GM12864 (cell line): ENCODE data around the gene SORBS1.

Source experiments
- DNase-seq: peaks from one replicate; pipeline ENCODE4 v3.0.0-alpha.2; 2011; ENCODE audit warnings: low read depth
- H3K4me3 ChIP-seq: 2 replicates; pipeline ENCODE4 v1.5.1; 2011; ENCODE audit warnings: mild to moderate bottlenecking, low read depth, low read length, control low read depth
- CTCF ChIP-seq: IDR thresholded peaks from 2 replicates; pipeline ENCODE4 v1.5.1; 2011; ENCODE audit warnings: low read depth, mild to moderate bottlenecking, moderate library complexity, low read length, control low read depth, inconsistent platforms; ENCODE audit errors: missing control alignments

SORBS1 gene

GRCh38 chr10:95413588-95413987 lies 147.6 kb downstream of the SORBS1 start:
- no peak for TF ChIP-seq CTCF
- H3K4me3 ChIP-seq, result no peak overlapping the region
- DNase-seq, result no peak

- no peak overlapping the region for H3K4me3 ChIP-seq
- no peak for TF ChIP-seq CTCF
- DNase-seq, result no peak
These were observed 149.5 kb downstream of the SORBS1 start for GRCh38 chr10:95411635-95412034.

DNA sequence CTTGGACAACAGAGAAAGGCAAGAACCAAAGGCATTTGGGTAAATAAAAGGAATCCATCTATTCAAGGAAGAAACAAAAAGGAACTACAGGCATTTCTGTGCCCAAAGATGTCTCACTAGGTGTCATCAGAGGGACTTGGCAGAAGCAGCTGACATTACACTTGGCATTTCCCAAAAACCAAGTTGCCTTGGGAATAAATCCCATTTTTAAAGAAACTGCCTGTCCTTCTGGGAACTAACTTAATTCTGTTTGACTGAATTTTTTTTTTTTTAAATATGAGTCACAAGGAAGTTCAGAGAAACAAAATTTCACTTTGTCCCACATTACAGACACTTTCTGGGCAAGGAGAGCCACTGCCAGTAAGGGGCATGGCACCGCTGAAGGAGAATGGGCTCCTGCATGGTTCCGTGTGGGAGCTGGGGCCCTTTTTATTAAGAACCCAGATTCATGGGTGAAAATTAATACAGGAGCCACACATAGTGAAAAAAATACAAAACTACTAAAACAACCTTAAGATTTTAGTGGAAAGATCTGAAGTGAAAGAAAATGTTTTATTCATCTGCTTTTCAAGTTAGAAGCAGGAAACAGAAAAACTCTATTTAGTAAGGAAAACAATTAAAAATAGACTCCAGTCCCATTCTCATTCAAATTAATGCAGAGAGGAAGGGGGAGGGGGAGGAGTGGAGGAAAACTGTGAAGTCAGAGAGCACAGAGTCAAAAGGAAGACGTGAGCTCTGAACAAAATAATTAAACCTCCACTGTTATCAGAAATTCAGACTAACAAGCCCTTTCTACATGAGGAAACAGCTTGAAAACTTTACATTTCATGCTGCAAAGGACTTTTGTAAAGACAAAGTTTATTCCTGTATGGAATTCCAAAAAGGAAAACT lies 151.9 kb downstream of the SORBS1 start:
- no peak for DNase-seq
- no peak overlapping the region for H3K4me3 ChIP-seq
- no peak for TF ChIP-seq CTCF

- H3K4me3 ChIP-seq, result no peak overlapping the region
- TF ChIP-seq CTCF, result no peak
- DNase-seq, result no peak
These were observed 152.8 kb downstream of the SORBS1 start for GRCh38 chr10:95408148-95408960.

GRCh38 chr10:95407546-95407945 lies 153.6 kb downstream of the SORBS1 start:
- TF ChIP-seq CTCF, result no peak
- no peak overlapping the region for H3K4me3 ChIP-seq
- no peak for DNase-seq

DNA sequence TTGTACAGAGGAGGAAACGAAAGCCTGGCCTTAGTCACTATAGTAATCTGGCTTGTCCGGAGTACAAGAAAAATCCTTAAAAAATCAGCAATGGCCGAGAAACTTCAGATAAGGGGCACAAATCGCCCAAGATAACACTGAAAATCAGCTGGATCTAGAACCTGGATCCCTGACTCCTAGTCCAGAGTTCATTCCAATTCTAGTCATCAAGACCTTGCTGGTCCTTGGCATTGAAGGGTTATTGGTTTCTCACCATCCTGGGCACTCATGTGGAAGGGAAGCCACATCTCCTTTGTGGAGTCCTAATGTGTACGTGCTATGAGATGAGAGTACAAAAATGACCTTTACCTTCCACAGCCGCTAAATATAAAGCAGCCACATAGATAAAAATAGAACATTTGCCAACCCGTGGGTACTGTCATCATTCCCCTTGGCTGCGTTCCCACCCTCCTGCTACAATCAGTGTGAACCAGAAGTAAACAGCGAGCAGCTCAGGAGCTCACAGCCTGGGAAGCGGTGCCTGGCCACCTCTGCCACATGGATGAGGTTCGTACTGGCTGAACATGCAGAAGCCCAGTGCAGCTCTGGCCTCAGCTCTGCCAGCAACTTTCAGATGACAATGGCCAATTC lies 154.4 kb downstream of the SORBS1 start:
- DNase-seq, result no peak
- TF ChIP-seq CTCF, result no peak
- no peak overlapping the region for H3K4me3 ChIP-seq
